ENCODE data around the gene TM7SF2. TPM values are rescaled to one million over a fixed set of nuclear protein-coding genes. Genes with fewer than 3 reads are reported as not detected.

The TM7SF2 gene
- total and polyA plus RNA-seq, 2 of the 13 experiments (the other 11 are each of a cell fraction or from before 2014, with no cell fraction given): 56.0 to 66.9 TPM

DNA sequence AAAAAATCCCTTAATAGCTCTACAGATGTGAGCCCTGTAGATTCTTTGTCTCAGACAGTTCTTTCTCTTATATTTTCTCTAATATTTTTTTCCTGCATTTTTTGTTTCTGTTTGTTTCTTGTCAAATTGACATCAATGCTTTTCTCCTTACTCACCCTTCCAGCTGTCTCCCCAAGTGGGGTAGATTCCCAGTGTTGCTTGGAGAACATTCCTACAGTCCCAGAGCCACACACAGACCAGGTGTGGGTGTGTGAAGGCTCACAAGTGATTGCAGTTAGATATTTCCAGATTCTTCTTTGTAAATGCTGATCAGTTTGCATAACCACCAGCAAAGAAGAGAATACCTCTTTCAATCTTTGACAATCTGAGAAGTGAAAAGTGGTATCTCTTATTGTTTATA is 8.2 kb upstream of the TM7SF2 start:
- intact Hi-C loops (cut with micrococcal nuclease; ENCODE audit: unreplicated experiment): no loop called here

DNA sequence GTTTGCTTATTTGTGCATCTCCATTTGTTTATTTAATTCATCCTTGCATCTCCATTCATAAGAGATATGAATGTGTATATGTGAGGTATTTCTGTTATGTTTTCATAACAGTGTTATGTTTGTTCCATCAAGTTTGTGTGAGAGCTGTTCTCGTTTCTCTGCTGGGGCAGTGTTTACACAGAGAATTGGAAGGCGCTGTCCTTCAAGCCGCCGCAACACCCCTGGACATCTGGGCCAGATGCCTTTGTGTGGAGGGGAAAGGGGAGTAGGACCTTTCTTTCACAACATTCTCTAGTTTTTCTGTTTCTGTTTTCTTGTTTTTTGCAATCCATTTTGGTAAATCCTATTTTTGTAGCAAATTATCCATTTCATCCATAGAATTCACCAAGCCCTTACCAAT is 7.0 kb upstream of the TM7SF2 start:
- H3K9me3 ChIP-seq (ENCODE audit: low read length): no peaks in the 10 kb centered on the region
- FAIRE-seq (no peak), ATAC-seq (no peak), DNase-seq (ENCODE audit: low spot score) (no peak)
- H3K4me2 ChIP-seq (ENCODE audit: low read depth, low read length): no peak overlapping the region
- TF ChIP-seq, protein P1, sequence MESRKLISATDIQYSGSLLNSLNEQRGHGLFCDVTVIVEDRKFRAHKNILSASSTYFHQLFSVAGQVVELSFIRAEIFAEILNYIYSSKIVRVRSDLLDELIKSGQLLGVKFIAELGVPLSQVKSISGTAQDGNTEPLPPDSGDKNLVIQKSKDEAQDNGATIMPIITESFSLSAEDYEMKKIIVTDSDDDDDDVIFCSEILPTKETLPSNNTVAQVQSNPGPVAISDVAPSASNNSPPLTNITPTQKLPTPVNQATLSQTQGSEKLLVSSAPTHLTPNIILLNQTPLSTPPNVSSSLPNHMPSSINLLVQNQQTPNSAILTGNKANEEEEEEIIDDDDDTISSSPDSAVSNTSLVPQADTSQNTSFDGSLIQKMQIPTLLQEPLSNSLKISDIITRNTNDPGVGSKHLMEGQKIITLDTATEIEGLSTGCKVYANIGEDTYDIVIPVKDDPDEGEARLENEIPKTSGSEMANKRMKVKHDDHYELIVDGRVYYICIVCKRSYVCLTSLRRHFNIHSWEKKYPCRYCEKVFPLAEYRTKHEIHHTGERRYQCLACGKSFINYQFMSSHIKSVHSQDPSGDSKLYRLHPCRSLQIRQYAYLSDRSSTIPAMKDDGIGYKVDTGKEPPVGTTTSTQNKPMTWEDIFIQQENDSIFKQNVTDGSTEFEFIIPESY (CRISPR knock-in tag; IDR thresholded peaks at IDR 0.05): peak; percentile 83; the same call in 1 of the 2 replicates
- TF ChIP-seq ZNF614 (CRISPR knock-in tag; IDR thresholded peaks at IDR 0.05; ENCODE audit: borderline replicate concordance): no peak
- H3K27ac ChIP-seq (ENCODE audit: extremely low read length, insufficient read depth, low read length): no peak overlapping the region
- no peaks in the 10 kb centered on the region for H4K20me1 ChIP-seq (ENCODE audit: insufficient read depth, low read length)
- no peaks in the 10 kb centered on the region for H3K4me1 ChIP-seq (ENCODE audit: insufficient read depth, low read length)
- in situ Hi-C loops (cut with HindIII; ENCODE audit: extremely low pct_ligation_motif_present, low pct_unique_long_range_greater_than_20kb): no loop called here
- H3K79me2 ChIP-seq (ENCODE audit: insufficient read depth, low read length): no peaks in the 10 kb centered on the region
- POLR2A ChIA-PET: no interaction called here
- peaks cover 9 to 25% of the 10 kb centered on the region in 2 experiments; a peak in 4 of 5 replicates for H3K36me3 ChIP-seq (replicated peaks in 1 of 2; ENCODE audit: control insufficient read depth in 1 of 2, insufficient read depth in 2 of 2, low read length in 2 of 2)
- no peak overlapping the region for H3K4me3 ChIP-seq (replicated peaks in 1 of 3; ENCODE audit: insufficient read depth in 1 of 3, low read depth in 2 of 3, low read length in 3 of 3)
- WGBS (ENCODE audit: low lambda C conversion rate): 89% methylated on average over 4 of the region's 4 CpGs
- H3K27me3 ChIP-seq (ENCODE audit: control insufficient read depth in 1 of 2, insufficient read depth in 2 of 2, low read length in 2 of 2): no peaks in the 10 kb centered on the region
- no peak overlapping the region for H2AFZ ChIP-seq (ENCODE audit: low read length)
- H3K9ac ChIP-seq (ENCODE audit: insufficient read depth, low read depth, low read length): no peak overlapping the region
- BruUV-seq (replicated peaks): no TSS peak
- intact Hi-C loops (cut with micrococcal nuclease; ENCODE audit: unreplicated experiment): no loop called here
- CTCF ChIA-PET (ENCODE audit: low intra/inter-chr PET ratio, low total read pairs): no interaction called here

More for the DNA sequence above, 8.2 kb upstream of the TM7SF2 start:
- ChIA-PET CTCF (ENCODE audit: low intra/inter-chr PET ratio, low total read pairs) (no interaction called here), POLR2A (interaction anchor here (1.2 kb wide), 1 partner anchor 8 kb away, joined by 5 read pairs; the partner anchor contains the start of gene TM7SF2)
- no peaks in the 10 kb centered on the region for H3K9me3 ChIP-seq (ENCODE audit: low read length)
- BruUV-seq (replicated peaks): no TSS peak
- H3K79me2 ChIP-seq (ENCODE audit: insufficient read depth, low read length): no peaks in the 10 kb centered on the region
- in situ Hi-C loops (cut with HindIII; ENCODE audit: extremely low pct_ligation_motif_present, low pct_unique_long_range_greater_than_20kb): no loop called here
- no peaks in the 10 kb centered on the region for H3K4me1 ChIP-seq (ENCODE audit: insufficient read depth, low read length)
- no peak for TF ChIP-seq ZBTB7B (CRISPR knock-in tag; IDR thresholded peaks at IDR 0.05)
- no peak for ATAC-seq
- no peak for FAIRE-seq
- DNase-seq (ENCODE audit: low spot score): no peak
- no peaks in the 10 kb centered on the region for H4K20me1 ChIP-seq (ENCODE audit: insufficient read depth, low read length)
- no peaks in the 10 kb centered on the region for H3K27me3 ChIP-seq (ENCODE audit: control insufficient read depth in 1 of 2, insufficient read depth in 2 of 2, low read length in 2 of 2)
- H3K9ac ChIP-seq (ENCODE audit: insufficient read depth, low read depth, low read length): no peak overlapping the region
- H3K4me3 ChIP-seq (replicated peaks in 1 of 3; ENCODE audit: insufficient read depth in 1 of 3, low read depth in 2 of 3, low read length in 3 of 3): no peak overlapping the region
- no peak overlapping the region for H2AFZ ChIP-seq (ENCODE audit: low read length)
- peaks cover 7 to 21% of the 10 kb centered on the region in 2 experiments; a peak in 3 of 5 replicates for H3K36me3 ChIP-seq (replicated peaks in 1 of 2; ENCODE audit: control insufficient read depth in 1 of 2, insufficient read depth in 2 of 2, low read length in 2 of 2)
- H3K4me2 ChIP-seq (ENCODE audit: low read depth, low read length): no peak overlapping the region
- H3K27ac ChIP-seq (ENCODE audit: extremely low read length, insufficient read depth, low read length): no peak overlapping the region

Measured in HepG2 (cell line).